ENCODE measurements around the gene RBM22.

The RBM22 gene

GRCh38 chr5:150692276-150692675, 8.6 kb downstream of the RBM22 start:
- peaks cover 6% of the 10 kb centered on the region for H3K4me1 Mint-ChIP-seq
- ATAC-seq (no peak), DNase-seq (no peak)
- no peaks in the 10 kb centered on the region for H3K27me3 Mint-ChIP-seq
- peak overlapping the region in 1 of 2 donors; percentile 42 for H3K27ac Mint-ChIP-seq
- no peak overlapping the region for H3K4me3 Mint-ChIP-seq
- no peaks in the 10 kb centered on the region for H3K9me3 Mint-ChIP-seq

GRCh38 chr5:150690760-150691159, 10.1 kb downstream of the RBM22 start:
- H3K9me3 Mint-ChIP-seq: no peaks in the 10 kb centered on the region
- no peak overlapping the region for H3K27ac Mint-ChIP-seq
- H3K4me1 Mint-ChIP-seq: peaks cover 6% of the 10 kb centered on the region
- no peak overlapping the region for H3K4me3 Mint-ChIP-seq
- no peak for DNase-seq
- no peaks in the 10 kb centered on the region for H3K27me3 Mint-ChIP-seq
- no peak for ATAC-seq

- no peak for ATAC-seq
- Mint-ChIP-seq H3K27me3 (no peaks in the 10 kb centered on the region), H3K4me3 (no peak overlapping the region), H3K27ac (no peak overlapping the region), H3K4me1 (peaks cover 6% of the 10 kb centered on the region), H3K9me3 (no peaks in the 10 kb centered on the region)
- no peak for DNase-seq
These were observed 11.7 kb downstream of the RBM22 start for GRCh38 chr5:150689120-150689519.

GRCh38 chr5:150676578-150676977, 24.3 kb downstream of the RBM22 start:
- H3K4me3 Mint-ChIP-seq: no peak overlapping the region
- DNase-seq (no peak), ATAC-seq (no peak)
- peaks cover 10% of the 10 kb centered on the region for H3K4me1 Mint-ChIP-seq
- H3K27me3 Mint-ChIP-seq: peaks cover 13% of the 10 kb centered on the region
- no peak overlapping the region for H3K27ac Mint-ChIP-seq
- H3K9me3 Mint-ChIP-seq: no peaks in the 10 kb centered on the region

GRCh38 chr5:150675069-150675468, 25.8 kb downstream of the RBM22 start:
- Mint-ChIP-seq H3K4me1 (peaks cover 10% of the 10 kb centered on the region), H3K27ac (no peak overlapping the region), H3K9me3 (no peaks in the 10 kb centered on the region), H3K27me3 (peaks cover 28% of the 10 kb centered on the region), H3K4me3 (no peak overlapping the region)
- ATAC-seq (no peak), DNase-seq (no peak)

- H3K9me3 Mint-ChIP-seq: no peaks in the 10 kb centered on the region
- no peak overlapping the region for H3K27ac Mint-ChIP-seq
- no peak overlapping the region for H3K4me3 Mint-ChIP-seq
- DNase-seq (no peak), ATAC-seq (no peak)
- H3K27me3 Mint-ChIP-seq: peaks cover 33% of the 10 kb centered on the region
- H3K4me1 Mint-ChIP-seq: peaks cover 10% of the 10 kb centered on the region
These were observed 26.5 kb downstream of the RBM22 start for GRCh38 chr5:150674341-150674821.

GRCh38 chr5:150672884-150673275, 28.0 kb downstream of the RBM22 start:
- H3K9me3 Mint-ChIP-seq: no peaks in the 10 kb centered on the region
- peaks cover 10% of the 10 kb centered on the region for H3K4me1 Mint-ChIP-seq

GRCh38 chr5:150672237-150672883, 28.5 kb downstream of the RBM22 start:
- Mint-ChIP-seq H3K4me3 (peak overlapping the region; percentile 75 to 78), H3K4me1 (peaks cover 10% of the 10 kb centered on the region), H3K9me3 (no peaks in the 10 kb centered on the region), H3K27ac (no peak overlapping the region), H3K27me3 (peaks cover 33% of the 10 kb centered on the region)
- peak; percentile 73 for ATAC-seq
- peak in 1 of 2 donors; percentile 20 for DNase-seq

More at GRCh38 chr5:150672884-150673275, 28.0 kb downstream of the RBM22 start:
- H3K27ac Mint-ChIP-seq: no peak overlapping the region
- peaks cover 33% of the 10 kb centered on the region for H3K27me3 Mint-ChIP-seq
- DNase-seq (no peak), ATAC-seq (no peak)
- peak overlapping the region; percentile 75 to 78 for H3K4me3 Mint-ChIP-seq

GRCh38 chr5:150671509-150672236, 29.2 kb downstream of the RBM22 start:
- DNase-seq (no peak), ATAC-seq (peak; percentile 67)
- Mint-ChIP-seq H3K27ac (no peak overlapping the region), H3K27me3 (peaks cover 33% of the 10 kb centered on the region), H3K4me1 (peaks cover 10% of the 10 kb centered on the region), H3K9me3 (no peaks in the 10 kb centered on the region), H3K4me3 (peak overlapping the region; percentile 75 to 78)

GRCh38 chr5:150670948-150671310, 29.9 kb downstream of the RBM22 start:
- peak overlapping the region; percentile 27 to 36 for H3K4me3 Mint-ChIP-seq
- DNase-seq: no peak
- ATAC-seq: no peak
- H3K27ac Mint-ChIP-seq: peak overlapping the region in 1 of 2 donors; percentile 10
- H3K27me3 Mint-ChIP-seq: peaks cover 33% of the 10 kb centered on the region
- peaks cover 10% of the 10 kb centered on the region for H3K4me1 Mint-ChIP-seq
- no peaks in the 10 kb centered on the region for H3K9me3 Mint-ChIP-seq

GRCh38 chr5:150670275-150670947, 30.5 kb downstream of the RBM22 start:
- Mint-ChIP-seq H3K4me1 (peaks cover 10% of the 10 kb centered on the region), H3K9me3 (no peaks in the 10 kb centered on the region), H3K27me3 (peaks cover 33% of the 10 kb centered on the region), H3K4me3 (peak overlapping the region; percentile 27 to 36), H3K27ac (peak overlapping the region in 1 of 2 donors; percentile 10)
- ATAC-seq (no peak), DNase-seq (no peak)

- Mint-ChIP-seq H3K4me3 (no peak overlapping the region), H3K9me3 (no peaks in the 10 kb centered on the region), H3K27ac (no peak overlapping the region), H3K4me1 (no peaks in the 10 kb centered on the region), H3K27me3 (peaks cover 18% of the 10 kb centered on the region)
- DNase-seq (no peak), ATAC-seq (no peak)
These were observed 35.8 kb downstream of the RBM22 start for GRCh38 chr5:150665044-150665443.

GRCh38 chr5:150663936-150664335, 36.9 kb downstream of the RBM22 start:
- ATAC-seq: no peak
- no peak overlapping the region for H3K4me3 Mint-ChIP-seq
- no peaks in the 10 kb centered on the region for H3K9me3 Mint-ChIP-seq
- H3K27ac Mint-ChIP-seq: no peak overlapping the region
- peaks cover 14% of the 10 kb centered on the region for H3K27me3 Mint-ChIP-seq
- DNase-seq: no peak
- H3K4me1 Mint-ChIP-seq: no peaks in the 10 kb centered on the region

- DNase-seq (no peak), ATAC-seq (no peak)
- Mint-ChIP-seq H3K27ac (no peak overlapping the region), H3K4me1 (no peaks in the 10 kb centered on the region), H3K9me3 (no peaks in the 10 kb centered on the region), H3K4me3 (no peak overlapping the region), H3K27me3 (peaks cover 14% of the 10 kb centered on the region)
These were observed 37.9 kb downstream of the RBM22 start for GRCh38 chr5:150662731-150663516.

- no peak overlapping the region for H3K27ac Mint-ChIP-seq
- H3K9me3 Mint-ChIP-seq: no peaks in the 10 kb centered on the region
- no peak overlapping the region for H3K4me3 Mint-ChIP-seq
- DNase-seq (no peak), ATAC-seq (no peak)
- peaks cover 14% of the 10 kb centered on the region for H3K27me3 Mint-ChIP-seq
- peaks cover 7% of the 10 kb centered on the region for H3K4me1 Mint-ChIP-seq
These were observed 38.9 kb downstream of the RBM22 start for GRCh38 chr5:150661821-150662596.
